Left cardiac atrium (tissue), 4 donors: ENCODE results near the gene KRT32. TPM values are rescaled to one million over a fixed set of nuclear protein-coding genes. Genes with fewer than 3 reads are reported as not detected.

Source experiments
- ATAC-seq, 2 donors: fragments of 200-7000 bp; cut with Tn5 transposase; one replicate each; pipeline ENCODE4 v1.9.1; 2020; ENCODE audit warnings: mild to moderate bottlenecking in 2 of 2, moderate library complexity in 2 of 2
- DNase-seq: peaks from one replicate; pipeline ENCODE4 v3.0.0-alpha.2; 2020
- intact Hi-C, 2 donors: fragments of 100-400 bp; cut with DNase I; formaldehyde crosslinking; loops; one replicate each; pipeline versions ENCODE4 v1.14.1 to v1.15.1; 2022 to 2023
- total RNA-seq, 2 donors: library from RNA; stranded (reverse); fragmentation: NEBNext Ultra II Directional; extraction: Animal tissue kit (Norgen Biotek cat#: 25700); gene quantifications; one replicate each; pipeline ENCODE4 v1.2.1, GENCODE V29; 2021
- donor health status: DM: no; HTN: yes; CAD: no.
- donor health status: DM: no; HTN: yes; CAD: no; lungs with severe emphysema.
- donor health status: DM: yes; HTN: yes; CAD: no.
- donor health status: Dilated cardiomyopathy.

The KRT32 gene
- total RNA-seq, 2 donors from 2014 or later, result not detected

DNA sequence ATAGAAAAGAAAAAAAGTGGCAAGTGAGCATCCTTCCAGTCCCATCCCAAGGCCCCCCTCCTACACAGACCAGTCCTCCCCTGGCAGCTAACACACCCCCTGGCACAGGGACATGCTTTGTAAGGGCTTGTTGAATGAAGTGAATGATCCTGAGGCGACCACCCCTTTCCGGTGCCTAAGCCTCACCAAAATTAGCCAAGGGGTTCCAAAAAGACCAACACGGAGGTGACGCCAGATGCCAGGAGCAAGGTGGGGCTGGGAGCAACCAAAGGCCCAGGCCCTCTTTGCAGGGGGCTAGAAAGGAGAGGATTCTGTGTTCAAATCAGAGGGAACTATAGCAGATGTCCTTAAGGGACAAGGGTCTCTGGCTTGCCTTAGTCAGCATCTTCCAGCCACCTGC lies 8.2 kb upstream of the KRT32 start:
- DNase-seq (no peak), ATAC-seq (no peak)
- intact Hi-C loops, result no loop called here

DNA sequence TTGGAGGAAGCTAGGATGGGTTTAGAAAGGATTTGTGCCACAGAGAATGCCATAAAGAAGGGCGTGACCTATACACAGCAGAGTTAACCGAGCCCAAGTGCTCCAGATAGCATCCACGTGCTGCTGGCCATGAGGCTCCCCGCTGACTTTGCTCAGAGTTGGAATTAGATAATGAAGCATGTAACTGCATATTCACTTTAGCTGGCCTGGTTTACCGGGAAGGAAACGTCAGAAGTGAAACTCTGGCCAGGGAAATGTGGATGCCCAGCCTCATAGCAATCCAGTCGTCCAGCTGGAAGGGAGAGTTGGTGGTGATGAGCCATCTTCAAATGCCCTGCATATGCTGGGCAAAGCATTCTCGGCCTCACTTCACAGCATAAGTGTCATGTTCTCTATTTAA lies 7.7 kb upstream of the KRT32 start:
- DNase-seq (no peak), ATAC-seq (no peak)

DNA sequence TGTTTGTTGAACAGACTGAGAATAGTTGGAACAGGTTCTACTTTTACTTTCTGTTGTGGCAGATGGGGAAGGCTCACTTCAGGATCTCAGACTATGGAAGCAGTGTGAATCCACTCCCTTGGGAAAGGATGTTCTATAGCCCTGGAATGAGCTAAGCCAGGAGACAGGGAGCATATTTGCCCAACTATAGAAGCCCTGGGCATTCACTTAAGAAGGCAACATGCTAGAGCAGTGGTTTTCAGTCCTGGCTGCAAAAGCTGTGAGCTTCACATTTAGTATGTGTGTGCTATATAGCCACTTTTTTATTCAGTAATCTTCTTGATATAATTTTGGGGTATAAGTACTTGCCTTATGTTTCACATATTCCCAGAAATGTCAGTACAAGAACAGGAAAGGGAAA lies 1.2 kb upstream of the KRT32 start:
- no peak for DNase-seq
- ATAC-seq, result no peak
- intact Hi-C loops, result no loop called here

More for the DNA sequence above, 7.7 kb upstream of the KRT32 start:
- intact Hi-C loops, result no loop called here

DNA sequence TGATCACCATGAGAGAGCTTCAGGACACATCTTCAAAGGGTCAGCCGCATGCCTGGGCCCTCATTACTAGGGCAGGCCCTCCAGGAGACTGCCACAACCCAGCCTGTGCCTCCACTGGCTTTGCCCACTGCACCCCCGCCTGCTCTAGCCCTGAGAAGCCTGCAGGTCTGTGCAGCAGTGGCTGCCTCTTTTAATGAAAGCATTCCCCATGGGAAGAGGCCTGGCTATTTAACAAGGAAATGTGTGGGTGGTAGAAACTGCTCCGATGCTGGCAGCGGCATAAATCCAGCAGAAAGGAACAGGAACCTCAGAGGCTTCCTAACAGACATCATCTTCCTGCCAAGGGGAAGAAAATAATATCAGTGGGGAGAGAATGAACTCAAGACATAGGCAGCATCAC lies 375 bp upstream of the KRT32 start:
- DNase-seq, result no peak
- ATAC-seq, result no peak
- intact Hi-C loops, result no loop called here

DNA sequence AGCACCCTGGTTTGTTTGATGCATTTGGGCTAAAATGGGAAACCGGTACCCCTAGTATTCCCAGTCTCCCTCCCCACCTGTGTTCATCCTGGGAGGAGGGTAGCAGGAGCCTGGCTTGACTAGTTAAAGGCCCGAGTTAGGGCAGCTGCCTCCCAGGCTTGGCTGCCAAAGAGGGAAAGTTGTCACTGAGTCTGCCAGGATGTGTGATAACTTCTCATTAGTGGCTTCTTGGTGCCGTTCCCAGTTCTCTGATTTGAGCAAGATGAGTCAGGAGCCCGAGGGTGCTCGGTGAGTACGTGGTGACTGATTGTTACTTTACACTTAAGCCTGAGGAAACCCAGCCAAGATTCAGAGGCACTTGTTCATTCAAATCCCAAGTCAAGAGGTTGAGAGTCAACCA lies 2.5 kb downstream of the KRT32 start:
- DNase-seq (peak; percentile 65), ATAC-seq (peak; percentile 97)

DNA sequence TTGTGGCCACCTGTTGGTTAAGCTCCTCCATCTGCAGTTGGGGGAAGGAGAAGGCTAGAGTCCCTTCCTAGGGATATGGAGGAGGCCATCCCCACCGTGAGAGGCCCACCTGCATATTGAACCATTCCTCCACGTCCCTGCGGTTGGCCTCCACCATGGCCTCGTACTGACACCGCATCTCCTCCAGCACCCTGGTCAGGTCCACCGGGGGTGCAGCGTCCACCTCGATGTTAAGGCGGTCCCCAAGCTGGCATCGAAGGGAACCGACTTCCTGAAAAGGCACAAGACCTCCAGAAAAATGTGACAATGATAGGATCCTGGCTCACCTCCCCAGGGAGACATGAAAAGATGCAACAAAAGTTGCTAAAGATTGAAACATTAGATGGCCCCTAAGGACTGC lies 3.0 kb downstream of the KRT32 start:
- ATAC-seq (no peak), DNase-seq (no peak)
- intact Hi-C loops, result no loop called here

More for the DNA sequence above, 2.5 kb downstream of the KRT32 start:
- intact Hi-C loops, result no loop called here

DNA sequence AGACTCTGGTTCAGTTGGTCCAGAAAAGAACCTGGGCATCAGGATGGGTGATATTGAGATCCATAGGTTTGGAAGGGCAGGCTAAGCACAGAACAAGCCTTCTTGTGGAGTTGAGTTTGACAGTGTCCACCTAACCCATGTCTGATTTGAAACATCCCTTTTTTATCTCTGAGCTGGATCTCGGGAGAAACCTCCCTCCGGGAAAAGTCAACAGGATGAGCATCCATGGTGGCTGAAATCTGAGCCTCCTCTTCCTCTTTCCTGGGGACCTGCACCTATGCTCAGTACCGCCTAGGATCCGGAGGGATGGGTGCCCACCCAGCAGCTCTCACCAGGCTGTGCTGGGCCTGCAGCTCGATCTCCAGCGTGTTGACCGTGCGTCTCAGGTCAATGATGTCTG lies 3.4 kb downstream of the KRT32 start:
- DNase-seq, result no peak
- ATAC-seq, result no peak
- intact Hi-C loops, result no loop called here

DNA sequence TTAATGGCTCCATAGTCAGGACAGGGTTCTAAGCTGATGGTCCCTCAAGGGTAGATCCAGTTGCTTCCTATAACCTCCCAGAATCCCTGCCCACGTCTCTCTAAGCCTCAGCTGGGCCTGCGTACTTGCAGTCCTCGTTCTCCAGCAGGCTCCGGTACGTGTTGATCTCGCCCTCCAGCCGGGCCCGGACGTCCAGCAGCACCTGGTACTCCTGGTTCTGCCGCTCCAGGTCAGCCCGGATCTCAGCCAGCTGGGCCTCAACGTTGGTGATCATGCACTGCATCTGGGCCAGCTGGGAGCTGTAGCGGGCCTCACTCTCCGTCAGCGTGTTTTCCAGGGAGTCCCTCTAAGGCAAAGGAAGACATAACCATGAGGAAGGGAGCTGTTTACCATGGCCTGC lies 4.5 kb downstream of the KRT32 start:
- intact Hi-C loops, result no loop called here
- no peak for ATAC-seq

DNA sequence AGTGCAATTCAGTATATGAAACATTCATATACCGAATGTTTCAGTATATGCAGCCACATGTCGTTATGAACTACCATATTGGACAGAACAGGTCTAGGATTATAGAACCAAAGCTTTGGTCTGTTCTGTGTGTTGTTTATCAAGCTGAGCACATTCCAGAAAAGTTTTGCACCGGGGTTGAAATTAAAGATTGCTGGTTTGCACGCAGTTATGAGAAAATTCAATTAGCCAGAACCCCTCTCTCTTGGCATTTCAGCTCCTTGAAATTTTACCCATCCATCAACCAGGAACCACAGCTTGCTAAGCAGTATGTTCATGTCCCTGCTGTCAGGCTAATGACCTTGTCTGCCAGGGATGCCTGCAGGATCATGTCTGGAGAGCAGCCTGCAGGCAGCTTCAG lies 9.5 kb downstream of the KRT32 start:
- no peak for ATAC-seq
- DNase-seq, result no peak

More for the DNA sequence above, 4.5 kb downstream of the KRT32 start:
- no peak for DNase-seq

DNA sequence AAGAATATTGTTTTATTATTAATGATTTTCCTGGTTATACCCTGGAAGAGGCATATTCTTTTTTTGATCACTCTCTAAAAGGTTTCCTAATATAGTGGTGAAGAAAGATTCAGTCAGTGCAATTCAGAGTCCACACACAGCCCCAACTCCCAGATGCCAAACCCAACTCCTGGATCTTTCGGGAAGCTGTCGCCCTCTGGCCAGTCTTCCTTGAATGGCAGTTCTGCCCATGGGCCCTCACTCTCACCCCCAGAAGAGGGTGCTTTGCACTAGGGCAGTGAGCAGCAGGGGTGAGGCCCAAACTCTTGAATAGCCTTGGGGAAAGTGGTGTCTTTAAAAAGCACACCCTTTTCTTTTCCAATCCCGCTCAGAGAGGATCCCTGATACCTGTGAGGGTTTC lies 11.0 kb downstream of the KRT32 start:
- intact Hi-C loops, result no loop called here
- DNase-seq (no peak), ATAC-seq (no peak)

More for the DNA sequence above, 9.5 kb downstream of the KRT32 start:
- intact Hi-C loops, result no loop called here

DNA sequence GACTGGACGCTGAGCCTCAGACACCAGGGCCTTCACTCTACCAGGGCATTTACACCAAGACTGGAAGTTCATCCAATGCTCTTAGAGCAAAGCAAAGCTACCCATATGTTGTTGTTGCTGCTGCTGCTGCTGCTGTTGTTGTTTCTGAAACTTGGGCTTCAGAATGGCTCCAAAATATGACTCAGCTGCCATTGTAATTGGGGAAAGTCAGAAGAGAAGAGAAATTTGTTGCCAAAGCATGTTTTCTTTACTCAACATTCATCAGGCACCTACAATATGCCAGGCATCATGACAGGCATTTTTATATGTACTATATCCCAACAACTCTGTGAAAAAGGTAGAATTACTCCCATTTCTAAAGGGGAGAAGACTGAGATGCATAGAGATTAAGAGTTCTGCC lies 11.9 kb downstream of the KRT32 start:
- ATAC-seq, result no peak
- no peak for DNase-seq
- intact Hi-C loops, result no loop called here

DNA sequence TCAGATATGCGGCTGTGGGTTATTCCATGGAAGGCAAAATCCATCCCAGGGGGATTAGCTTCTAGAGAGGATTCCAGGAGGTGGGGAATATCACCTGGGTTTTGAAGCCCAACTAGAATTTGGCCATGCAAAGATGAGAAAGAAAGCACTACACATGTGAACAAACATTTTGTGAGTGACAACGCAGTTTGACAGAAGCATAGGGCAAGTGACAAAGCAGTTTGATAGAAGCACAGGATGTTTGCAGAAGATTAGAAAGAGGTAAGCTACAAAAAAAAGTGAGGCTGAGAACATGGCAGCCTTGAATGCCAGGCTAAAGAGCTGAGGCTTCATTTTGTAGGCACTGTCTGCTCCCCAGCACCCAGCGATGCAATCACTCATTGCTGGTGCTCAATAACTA lies 14.1 kb downstream of the KRT32 start:
- intact Hi-C loops, result no loop called here
- no peak for DNase-seq
- ATAC-seq, result no peak

DNA sequence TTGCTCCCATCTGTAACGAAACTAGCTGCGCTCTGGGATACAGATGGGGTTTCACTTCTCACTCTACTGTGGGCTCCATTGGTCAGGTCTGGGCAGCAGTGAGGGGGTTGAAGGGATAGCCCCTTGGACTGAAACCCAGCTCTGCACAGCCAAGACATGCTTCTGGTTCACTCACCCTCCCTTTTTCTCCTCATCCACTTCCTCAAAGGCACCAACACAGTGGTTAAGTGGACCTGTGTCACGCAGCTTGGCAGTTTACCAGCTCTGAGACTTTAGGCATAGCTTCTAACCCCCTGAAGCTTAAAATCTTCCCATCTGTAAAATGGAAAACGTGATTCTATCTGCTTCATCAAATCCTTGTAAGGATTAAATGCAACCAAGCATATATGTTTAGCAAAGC lies 14.9 kb downstream of the KRT32 start:
- ATAC-seq (no peak), DNase-seq (no peak)
- intact Hi-C loops, result no loop called here

DNA sequence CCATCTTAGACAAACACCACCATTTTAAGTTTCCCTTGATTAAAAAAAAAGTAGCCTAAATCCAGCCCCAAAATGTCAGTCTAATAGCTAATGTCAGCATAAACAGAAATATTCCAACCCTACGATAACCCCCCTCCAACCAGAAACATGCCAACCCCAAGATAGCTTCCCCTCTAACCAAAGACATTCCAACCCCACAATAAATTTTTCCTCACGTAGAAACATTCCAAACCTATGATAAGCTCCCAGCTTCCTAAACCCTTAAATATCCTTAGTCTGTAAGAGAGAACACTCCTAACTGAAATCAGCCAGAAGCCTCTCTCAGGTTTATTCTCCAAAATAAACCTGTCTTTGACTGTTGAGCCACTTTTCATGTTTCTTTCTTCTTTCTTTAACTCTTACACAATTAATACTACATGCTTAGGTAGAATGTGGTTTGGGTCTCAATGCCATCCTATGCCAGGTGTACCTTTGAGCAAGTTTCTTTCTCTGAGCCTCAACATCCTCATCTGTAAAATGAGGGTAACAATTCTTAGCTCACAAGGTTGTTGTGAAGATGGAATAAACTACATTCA lies 15.9 kb downstream of the KRT32 start:
- ATAC-seq (no peak), DNase-seq (no peak)
- intact Hi-C loops, result no loop called here

DNA sequence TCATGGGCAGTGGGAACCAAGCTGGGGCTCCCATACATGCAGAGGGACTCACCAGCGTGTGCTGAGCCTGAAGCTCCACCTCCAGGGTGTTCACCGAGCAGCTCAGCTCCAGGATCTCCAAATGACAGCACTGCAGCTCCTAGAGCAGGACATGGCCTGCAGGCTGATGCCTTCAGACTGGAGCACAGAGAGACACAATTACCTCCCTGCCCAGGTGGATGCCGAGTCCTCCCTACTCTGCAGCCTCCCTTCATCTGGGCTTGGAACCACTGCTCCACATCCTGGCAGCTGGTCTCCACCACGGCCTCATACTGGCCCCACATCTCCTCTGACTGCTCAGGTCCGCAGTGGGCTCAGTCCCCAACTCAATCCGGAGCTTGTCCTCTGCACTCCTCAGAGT lies 18.2 kb downstream of the KRT32 start:
- no peak for DNase-seq
- no peak for ATAC-seq
- intact Hi-C loops, result no loop called here

DNA sequence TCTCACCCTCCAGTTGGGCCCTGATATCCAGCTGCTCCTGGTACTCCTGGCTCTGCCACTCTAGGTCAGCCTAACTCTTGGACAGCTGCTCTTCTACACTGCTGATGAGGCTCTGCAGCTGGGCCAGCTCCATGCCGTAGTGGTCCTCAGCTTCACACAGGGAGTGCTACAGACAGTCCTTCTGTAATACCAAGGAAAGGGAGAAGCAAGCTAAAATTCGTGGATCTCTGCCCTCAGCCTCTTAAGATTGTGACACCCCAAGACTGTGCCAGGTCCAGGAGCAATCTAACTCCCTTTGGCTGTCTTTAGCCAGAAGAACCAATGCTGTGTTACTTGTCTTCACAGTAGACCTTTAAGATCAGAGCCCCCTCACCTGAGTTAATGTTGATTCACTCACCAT lies 18.7 kb downstream of the KRT32 start:
- intact Hi-C loops, result no loop called here
- ATAC-seq, result peak; percentile 24 to 38

DNA sequence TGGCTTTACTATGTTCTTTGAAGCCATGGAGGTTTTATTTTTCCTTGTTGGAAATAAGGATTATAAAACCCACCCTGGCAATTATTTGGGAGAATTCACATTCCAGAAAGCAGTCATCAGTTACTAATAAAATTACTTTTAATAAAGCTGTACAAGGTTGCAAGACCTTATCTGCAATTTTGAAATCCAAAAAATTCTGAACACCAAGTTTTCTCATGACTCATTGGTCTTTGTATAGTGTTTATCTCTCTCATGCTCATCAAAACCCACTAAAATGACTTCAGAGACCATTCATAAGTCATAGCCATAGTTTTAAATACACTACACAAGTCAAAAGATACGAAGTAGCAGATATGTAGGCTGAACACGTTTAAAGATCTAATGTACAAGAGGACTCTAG lies 20.4 kb downstream of the KRT32 start:
- ATAC-seq, result peak in 1 of 2 donors; percentile 88
- DNase-seq, result no peak
- intact Hi-C loops, result no loop called here

More for the DNA sequence above, 18.7 kb downstream of the KRT32 start:
- DNase-seq, result no peak

DNA sequence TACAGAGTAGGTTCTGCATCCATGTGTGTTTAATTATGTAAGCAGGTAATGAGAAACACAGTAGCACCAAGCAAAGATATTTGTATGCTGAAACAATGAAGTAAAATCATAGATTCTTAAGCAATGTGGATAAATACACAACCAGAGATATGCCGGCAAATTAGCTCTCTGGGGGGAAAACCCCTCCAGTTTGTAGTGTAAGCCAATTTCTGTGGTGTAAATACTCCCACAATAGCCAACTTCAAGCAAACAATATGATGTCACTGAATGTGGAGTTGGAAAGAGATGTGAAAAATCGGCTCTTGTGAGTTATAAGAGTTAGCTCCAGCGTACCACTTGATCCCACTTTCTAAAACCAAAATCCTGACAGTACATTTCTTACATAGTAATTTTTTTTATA lies 22.5 kb downstream of the KRT32 start:
- intact Hi-C loops, result no loop called here
- ATAC-seq (no peak), DNase-seq (no peak)

DNA sequence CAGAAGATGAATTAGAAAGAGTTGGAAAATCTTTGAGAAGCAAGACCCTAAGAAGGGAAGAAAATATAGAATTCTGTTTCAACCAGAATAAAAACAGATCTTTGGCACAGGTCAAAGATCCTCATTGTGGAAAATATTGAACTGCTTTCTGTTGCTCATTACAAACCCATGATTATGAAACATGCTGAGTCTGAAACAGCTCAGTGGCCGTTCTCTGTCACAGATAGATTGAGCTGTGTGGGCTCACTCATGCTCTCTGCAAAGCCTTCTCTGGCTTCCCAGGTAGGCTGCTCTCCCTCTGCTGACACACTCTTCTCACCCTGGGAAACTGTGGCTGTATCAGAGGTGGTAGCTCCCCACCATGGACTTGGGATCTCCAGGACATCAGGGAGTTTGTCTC lies 23.0 kb downstream of the KRT32 start:
- ATAC-seq (no peak), DNase-seq (no peak)
- intact Hi-C loops, result no loop called here

DNA sequence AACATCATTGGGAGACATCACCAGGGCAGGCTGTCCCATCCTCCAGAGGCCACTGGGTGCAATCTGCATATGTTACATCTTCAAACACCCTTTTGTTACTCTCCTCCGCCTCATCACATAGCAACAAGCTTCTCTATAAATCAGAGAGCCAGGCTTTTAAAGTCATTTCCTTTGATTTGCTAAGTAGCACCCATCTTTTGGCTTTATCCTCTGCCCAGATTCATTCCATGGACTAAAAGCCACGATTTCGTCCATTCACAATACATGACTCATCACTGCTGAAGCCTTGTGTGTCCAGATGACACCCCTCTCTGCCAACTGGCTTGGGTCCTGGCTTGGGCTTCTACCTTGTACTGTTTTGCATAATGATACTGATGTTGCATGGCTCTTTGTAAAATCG lies 24.4 kb downstream of the KRT32 start:
- DNase-seq (no peak), ATAC-seq (no peak)
- intact Hi-C loops, result no loop called here

DNA sequence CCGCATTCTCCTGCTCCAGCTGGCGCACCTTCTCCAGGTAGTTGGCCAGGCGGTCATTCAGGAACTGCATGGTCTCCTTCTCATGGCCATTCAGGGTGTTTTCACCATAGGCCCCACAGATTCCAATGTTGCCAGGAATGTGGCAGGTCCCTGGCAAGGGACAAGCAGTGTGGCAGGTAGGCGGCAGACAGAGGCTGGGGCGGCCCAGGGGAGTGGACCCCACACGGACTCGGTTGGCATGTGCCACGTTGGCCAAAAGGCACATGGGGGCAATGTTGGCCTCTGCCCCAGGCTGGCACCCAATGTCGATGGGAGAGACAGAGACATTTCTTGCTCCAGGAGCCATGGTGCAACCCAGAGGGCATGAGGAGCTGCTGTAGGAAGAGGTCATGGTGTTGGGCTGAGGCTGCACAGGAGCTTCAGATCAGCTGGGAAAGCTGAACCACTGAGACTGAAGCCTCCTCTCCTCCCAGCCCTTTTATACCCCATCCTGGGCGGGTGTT lies 26.6 kb downstream of the KRT32 start, which contains the start of gene KRT38:
Gene KRT38, minus strand, starts transcription at position 453 of the 503 bp plus-strand sequence. Its CDS starts 62 bp downstream, at position 391.
- intact Hi-C loops, result no loop called here
- ATAC-seq (no peak), DNase-seq (no peak)

DNA sequence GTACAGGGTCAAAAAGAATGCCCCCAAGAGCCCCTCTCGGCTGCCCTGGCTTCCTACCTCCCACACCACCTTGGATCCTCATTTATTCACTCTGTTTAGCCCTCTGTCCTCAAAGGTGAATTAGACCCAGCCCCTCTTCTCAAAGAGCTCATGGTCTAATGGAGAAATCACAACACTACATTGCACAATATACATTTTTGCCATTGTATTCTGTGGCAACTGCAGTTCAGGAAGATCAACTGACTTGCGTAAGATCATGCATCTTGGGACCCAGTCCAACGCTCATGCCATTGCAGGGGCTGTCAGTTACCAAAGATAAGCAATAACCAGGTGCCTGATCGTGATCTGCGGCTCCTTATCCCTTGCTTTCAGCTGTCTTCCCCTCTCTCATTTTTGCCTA lies 27.8 kb downstream of the KRT32 start:
- DNase-seq (no peak), ATAC-seq (no peak)
- intact Hi-C loops, result no loop called here
